SK-N-SH treated with all-trans-retinoic acid at 6 μM for 48 hours (cell line): ENCODE results near the gene RGS6.

ENCODE experiments used
- ISL1 ChIP-seq: fragments of 250-450 bp; sonication (Bioruptor Pico); IDR thresholded peaks from 2 replicates; pipeline ENCODE4 v2.1.2; 2022; ENCODE audit warnings: mild to moderate bottlenecking, moderate library complexity
- ZFP30 ChIP-seq: fragments of 450-650 bp; formaldehyde crosslinking; IDR thresholded peaks from 2 replicates; pipeline ENCODE4 v1.5.0; 2022; ENCODE audit warnings: mild to moderate bottlenecking, moderate library complexity

DNA sequence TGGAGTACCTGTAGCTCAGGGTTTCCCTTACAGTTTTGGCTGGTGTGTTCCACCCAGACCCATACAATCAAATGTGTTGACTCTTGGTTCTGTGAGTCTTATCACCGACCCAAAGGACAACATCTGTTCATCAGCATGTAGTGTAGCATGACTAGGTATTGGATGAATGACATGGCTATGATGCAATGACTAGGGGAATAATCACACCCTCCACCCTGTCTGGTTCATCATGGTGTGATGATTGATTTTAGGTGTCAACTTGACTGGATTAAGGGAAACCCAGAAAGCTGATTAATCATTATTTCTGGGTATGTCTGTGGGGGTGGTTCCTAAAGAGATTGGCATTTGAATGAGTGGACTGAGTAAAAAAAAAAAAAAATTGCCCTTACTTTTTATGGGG is 650.4 kb downstream of the RGS6 start:
- no peak for TF ChIP-seq ZFP30 (CRISPR knock-in tag)
- TF ChIP-seq ISL1 (CRISPR knock-in tag): no peak
